ENCODE results near the gene SPDEF. TPM values are rescaled to one million over a fixed set of nuclear protein-coding genes. Genes with fewer than 3 reads are reported as not detected.
A peak's percentile ranks its signal among the peaks of the same experiment; 100 is the strongest.

The SPDEF gene
- polyA plus RNA-seq, 1 donor = 11.6 TPM

DNA sequence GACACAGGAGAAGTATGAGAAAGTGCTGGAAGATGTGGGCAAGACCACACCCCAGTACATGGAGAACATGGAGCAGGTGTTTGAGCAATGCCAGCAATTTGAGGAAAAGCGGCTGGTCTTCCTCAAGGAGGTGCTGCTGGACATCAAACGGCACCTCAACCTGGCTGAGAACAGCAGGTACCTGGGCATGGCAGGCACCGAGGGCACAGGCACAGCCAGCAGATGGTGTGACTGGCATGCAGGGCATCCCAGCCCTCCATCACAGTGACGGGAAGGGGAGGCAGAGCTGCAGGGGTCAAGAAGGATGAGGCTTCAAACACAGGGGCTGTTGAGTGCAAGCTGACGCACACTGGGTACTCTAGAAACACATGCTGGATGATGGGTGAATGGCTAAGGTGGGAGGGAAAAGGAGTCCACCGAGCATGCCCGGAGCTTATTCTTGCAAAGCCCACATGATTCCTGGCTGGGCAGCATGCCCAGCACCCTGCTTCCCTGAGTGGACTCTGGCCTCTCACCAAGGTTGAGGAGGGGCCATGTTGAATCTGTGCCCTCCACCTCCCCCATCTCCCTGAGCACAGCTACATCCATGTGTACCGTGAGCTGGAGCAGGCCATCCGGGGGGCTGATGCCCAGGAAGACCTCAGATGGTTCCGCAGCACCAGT is 26.3 kb downstream of the SPDEF start:
- Histone ChIP-seq H3K4me1 (ENCODE audit: control insufficient read depth, insufficient read depth, low read length) (peaks cover 7% of the 10 kb centered on the region), H3K27ac (ENCODE audit: low read length) (no peak overlapping the region), H3K9me3 (ENCODE audit: control insufficient read depth, low read depth, low read length) (no peaks in the 10 kb centered on the region), H3K27me3 (ENCODE audit: control insufficient read depth, insufficient read depth, low read length) (no peaks in the 10 kb centered on the region), H3K4me3 (ENCODE audit: low read length) (no peak overlapping the region), H3K36me3 (ENCODE audit: control insufficient read depth, insufficient read depth, low read length) (no peaks in the 10 kb centered on the region)
- DNase-seq = peak in 1 of 2 donors; percentile 17
- 100% methylated on average over 1 of the region's 10 CpGs for WGBS (ENCODE audit: insufficient coverage, low lambda C conversion rate)

DNA sequence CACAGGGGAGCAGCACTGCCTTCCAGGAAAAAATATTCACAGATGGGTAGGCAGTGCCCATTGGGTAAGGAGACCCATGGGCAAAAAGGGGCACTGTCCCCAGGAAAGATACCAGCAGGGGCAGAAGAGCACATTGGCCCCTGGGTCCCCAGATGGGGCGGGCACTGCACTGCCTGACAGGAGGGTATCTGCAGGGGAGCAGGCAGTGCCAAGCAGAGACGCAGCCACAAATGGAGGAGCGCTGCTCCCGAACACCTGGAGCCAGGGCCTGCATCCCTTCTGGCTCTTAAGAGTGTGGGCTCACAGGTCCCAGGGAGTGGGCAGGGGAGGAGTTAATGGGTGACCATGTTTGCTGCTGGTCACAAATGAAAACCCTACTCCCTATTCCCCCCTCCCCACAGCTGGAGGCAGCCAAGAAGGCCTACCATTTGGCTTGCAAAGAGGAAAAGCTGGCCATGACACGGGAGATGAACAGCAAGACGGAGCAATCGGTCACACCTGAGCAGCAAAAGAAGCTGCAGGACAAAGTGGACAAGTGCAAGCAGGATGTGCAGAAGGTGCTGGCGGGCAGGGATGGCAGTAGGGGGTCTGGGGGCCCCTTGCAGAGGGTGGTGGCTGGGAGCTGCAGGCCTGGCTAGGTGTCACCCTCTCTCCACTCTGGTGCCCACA is 27.0 kb downstream of the SPDEF start:
- no peak overlapping the region for H3K27ac ChIP-seq (ENCODE audit: low read length)
- no peaks in the 10 kb centered on the region for H3K27me3 ChIP-seq (ENCODE audit: control insufficient read depth, insufficient read depth, low read length)
- no peaks in the 10 kb centered on the region for H3K9me3 ChIP-seq (ENCODE audit: control insufficient read depth, low read depth, low read length)
- no peak overlapping the region for H3K4me3 ChIP-seq (ENCODE audit: low read length)
- H3K36me3 ChIP-seq (ENCODE audit: control insufficient read depth, insufficient read depth, low read length) = no peaks in the 10 kb centered on the region
- peaks cover 7% of the 10 kb centered on the region for H3K4me1 ChIP-seq (ENCODE audit: control insufficient read depth, insufficient read depth, low read length)
- WGBS (ENCODE audit: insufficient coverage, low lambda C conversion rate) = no CpG with 5 or more reads among the region's 8 CpGs
- no peak for DNase-seq

DNA sequence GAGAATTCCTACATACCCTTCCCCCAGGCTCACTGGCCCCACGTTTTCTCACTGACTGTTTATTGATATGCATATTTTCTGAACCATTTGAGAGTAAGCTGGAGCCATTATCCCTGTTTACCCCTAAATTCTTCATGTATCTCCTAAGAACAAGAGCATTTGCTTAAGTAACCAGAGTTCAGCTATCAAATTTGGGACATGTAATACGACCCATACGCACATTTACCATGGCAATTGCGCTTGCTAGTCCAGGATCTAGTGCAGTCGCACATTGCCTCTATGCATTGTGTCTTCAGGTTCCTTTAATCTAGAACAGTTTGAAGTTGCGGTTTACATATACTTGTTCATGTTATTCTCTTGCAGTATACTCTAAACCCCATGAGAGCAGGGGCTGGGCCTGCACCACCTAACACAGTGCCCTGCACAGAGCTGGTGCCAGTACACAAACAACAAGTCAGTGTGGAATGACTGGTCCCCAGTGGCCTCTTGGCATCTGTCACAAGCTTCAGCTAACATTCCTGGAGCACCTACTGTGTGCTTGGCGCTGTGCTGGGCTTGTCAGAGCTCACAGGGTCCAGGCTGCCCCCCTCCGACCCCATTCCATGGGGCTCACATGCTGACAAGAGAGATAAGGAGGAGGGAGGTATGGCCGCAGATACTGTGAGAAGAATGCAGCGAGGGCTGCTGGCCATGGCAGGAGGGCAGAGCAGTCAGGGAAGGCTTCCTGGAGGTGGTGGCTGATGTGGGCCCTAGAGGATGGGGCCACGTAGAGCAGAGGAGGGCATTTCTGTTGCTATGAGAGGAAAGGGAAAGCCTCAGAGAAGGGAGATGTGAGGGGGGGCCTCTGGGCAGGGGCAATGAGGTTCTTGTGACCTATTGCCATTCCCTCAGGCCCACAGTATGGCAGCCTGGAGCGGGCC is 28.1 kb downstream of the SPDEF start:
- H3K27me3 ChIP-seq (ENCODE audit: control insufficient read depth, insufficient read depth, low read length) = no peaks in the 10 kb centered on the region
- no peaks in the 10 kb centered on the region for H3K36me3 ChIP-seq (ENCODE audit: control insufficient read depth, insufficient read depth, low read length)
- 100% methylated on average over 1 of the region's 12 CpGs for WGBS (ENCODE audit: insufficient coverage, low lambda C conversion rate)
- H3K4me3 ChIP-seq (ENCODE audit: low read length) = no peak overlapping the region
- no peak for DNase-seq
- H3K9me3 ChIP-seq (ENCODE audit: control insufficient read depth, low read depth, low read length) = no peaks in the 10 kb centered on the region
- peaks cover 7% of the 10 kb centered on the region for H3K4me1 ChIP-seq (ENCODE audit: control insufficient read depth, insufficient read depth, low read length)
- no peak overlapping the region for H3K27ac ChIP-seq (ENCODE audit: low read length)

DNA sequence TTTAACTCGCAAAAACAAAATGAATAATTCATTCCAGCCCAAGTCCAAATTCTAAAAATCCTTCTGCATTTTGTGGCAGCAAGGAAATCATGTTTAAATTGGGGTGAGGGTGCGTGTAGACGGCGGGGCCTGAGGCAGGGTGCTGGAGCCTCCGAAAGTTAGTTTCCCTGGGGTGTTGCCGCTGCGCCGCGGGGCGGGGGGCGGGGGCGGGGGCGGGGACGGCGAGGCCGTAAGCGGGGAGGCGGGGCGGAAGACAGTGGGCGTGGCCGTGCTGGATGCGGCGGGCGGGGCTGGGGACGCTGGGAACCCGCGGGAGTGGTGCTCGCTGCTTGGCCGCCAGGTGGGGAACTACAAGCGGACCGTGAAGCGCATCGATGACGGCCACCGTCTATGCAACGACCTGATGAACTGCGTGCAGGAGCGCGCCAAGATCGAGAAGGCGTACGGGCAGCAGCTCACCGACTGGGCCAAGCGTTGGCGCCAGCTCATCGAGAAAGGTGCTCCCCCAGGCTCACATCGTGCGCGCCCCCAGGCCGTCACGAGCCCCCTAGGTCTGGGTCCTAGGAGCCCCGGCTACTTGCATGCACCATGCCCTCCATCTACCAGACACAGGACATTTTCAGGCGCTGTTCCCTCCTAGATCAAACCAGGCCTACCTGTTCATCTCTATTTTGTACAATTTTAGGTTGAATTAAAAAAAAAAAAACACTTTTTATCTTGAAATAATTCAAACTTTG is 29.0 kb downstream of the SPDEF start:
- no peaks in the 10 kb centered on the region for H3K36me3 ChIP-seq (ENCODE audit: control insufficient read depth, insufficient read depth, low read length)
- H3K4me3 ChIP-seq (ENCODE audit: low read length) = peak overlapping the region; percentile 29
- peaks cover 7% of the 10 kb centered on the region for H3K4me1 ChIP-seq (ENCODE audit: control insufficient read depth, insufficient read depth, low read length)
- H3K9me3 ChIP-seq (ENCODE audit: control insufficient read depth, low read depth, low read length) = no peaks in the 10 kb centered on the region
- no peak overlapping the region for H3K27ac ChIP-seq (ENCODE audit: low read length)
- no peaks in the 10 kb centered on the region for H3K27me3 ChIP-seq (ENCODE audit: control insufficient read depth, insufficient read depth, low read length)
- peak; percentile 86 to 88 for DNase-seq
- WGBS (ENCODE audit: insufficient coverage, low lambda C conversion rate) = 50% methylated on average over 1 of the region's 53 CpGs

DNA sequence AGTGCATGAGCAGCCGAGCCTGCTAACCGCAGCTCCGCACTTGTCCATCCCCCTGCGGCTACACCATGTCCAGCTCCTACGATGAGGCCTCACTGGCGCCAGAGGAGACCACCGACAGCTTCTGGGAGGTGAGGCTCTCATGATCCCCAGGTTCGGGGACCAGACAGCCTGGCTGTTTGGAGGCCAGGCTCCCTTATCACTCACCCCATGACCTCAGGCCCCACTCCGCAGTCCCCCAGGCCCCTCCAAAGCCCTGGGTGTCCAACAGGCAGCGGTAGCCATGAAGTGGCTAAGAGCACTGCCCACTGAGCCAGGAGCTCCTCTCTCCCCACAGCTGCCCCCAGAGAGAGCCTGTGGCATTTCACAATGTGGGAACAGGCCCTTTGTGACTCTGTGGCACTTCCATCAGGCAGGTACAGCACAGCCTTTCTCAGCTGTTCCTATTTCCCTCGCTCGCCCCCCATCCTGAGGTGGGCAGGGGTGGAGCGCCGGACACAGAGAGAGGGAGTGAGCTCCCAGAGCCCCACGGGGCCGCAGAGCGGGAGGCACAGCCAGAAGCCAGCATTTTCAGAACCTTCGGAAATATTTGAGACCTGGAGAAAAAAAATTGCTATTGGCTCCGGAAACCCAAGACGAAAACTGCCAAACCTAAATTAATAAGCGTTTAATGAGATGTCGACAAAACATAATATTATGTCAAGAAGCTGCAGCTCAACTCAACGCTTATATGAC is 29.7 kb downstream of the SPDEF start:
- H3K4me3 ChIP-seq (ENCODE audit: low read length) = peak overlapping the region; percentile 29
- no peak overlapping the region for H3K27ac ChIP-seq (ENCODE audit: low read length)

DNA sequence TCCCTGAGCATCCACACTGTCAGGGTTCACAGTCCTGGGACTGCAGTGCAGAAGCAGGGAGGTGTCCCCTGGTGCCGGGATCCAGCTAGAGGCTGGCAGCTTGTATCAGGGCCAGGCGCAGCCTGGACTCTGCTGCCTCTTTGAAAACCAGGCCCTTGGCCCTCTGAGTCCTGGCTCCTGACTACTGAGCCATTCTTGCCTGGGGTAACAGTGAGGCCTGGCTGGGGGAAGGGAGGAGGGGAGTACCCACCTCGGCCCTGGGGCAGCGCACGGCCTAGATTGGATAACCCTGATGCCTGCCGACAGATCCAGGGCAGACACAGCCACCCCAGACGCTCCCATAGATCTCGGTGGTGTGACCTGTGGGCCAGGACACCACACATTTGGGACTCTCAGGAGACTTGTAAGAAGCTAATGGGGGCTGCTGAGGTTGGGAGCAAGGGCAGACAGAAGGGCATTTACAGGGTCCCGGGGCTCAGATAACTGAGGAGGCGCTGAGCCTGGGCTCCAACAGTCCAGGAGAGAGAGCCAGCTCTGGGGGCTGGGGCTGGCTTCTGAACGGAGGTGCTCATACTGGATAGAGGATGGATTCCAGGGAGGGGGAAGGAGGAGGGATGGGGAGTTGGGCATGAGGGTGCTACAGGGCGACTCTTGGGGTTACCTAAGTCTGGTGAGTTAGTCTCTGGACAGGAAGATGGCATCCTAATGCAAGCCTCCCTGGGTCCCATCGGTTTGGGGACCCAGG is 30.5 kb downstream of the SPDEF start:
- Histone ChIP-seq H3K4me1 (ENCODE audit: control insufficient read depth, insufficient read depth, low read length) (peaks cover 7% of the 10 kb centered on the region), H3K27ac (ENCODE audit: low read length) (no peak overlapping the region), H3K36me3 (ENCODE audit: control insufficient read depth, insufficient read depth, low read length) (no peaks in the 10 kb centered on the region), H3K4me3 (ENCODE audit: low read length) (no peak overlapping the region), H3K27me3 (ENCODE audit: control insufficient read depth, insufficient read depth, low read length) (no peaks in the 10 kb centered on the region), H3K9me3 (ENCODE audit: control insufficient read depth, low read depth, low read length) (no peaks in the 10 kb centered on the region)
- no CpG with 5 or more reads among the region's 13 CpGs for WGBS (ENCODE audit: insufficient coverage, low lambda C conversion rate)
- DNase-seq = no peak

More for the DNA sequence above, 29.7 kb downstream of the SPDEF start:
- 62% methylated on average over 10 of the region's 23 CpGs for WGBS (ENCODE audit: insufficient coverage, low lambda C conversion rate)
- Histone ChIP-seq H3K4me1 (ENCODE audit: control insufficient read depth, insufficient read depth, low read length) (peaks cover 7% of the 10 kb centered on the region), H3K9me3 (ENCODE audit: control insufficient read depth, low read depth, low read length) (no peaks in the 10 kb centered on the region), H3K27me3 (ENCODE audit: control insufficient read depth, insufficient read depth, low read length) (no peaks in the 10 kb centered on the region), H3K36me3 (ENCODE audit: control insufficient read depth, insufficient read depth, low read length) (no peaks in the 10 kb centered on the region)
- DNase-seq = no peak

DNA sequence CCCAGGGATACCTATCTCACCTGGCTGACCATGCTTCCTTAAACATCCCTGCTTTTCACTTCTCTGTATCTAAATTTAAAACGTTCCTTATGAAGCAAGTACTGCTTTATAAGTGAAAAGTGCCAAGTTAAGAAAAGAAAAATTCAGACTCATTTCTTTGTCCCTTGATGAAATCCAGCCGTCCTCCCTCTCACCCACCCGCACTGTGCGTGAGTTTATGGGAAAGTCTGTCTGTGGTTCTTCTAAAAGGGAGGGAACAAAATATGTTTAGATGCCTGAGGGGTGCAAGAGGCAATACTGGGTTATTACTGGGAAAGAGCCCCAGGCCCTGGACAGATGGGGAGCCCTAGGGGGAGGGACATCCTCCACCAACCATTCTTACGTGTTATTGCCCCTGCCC is 31.2 kb downstream of the SPDEF start:
- Histone ChIP-seq H3K27me3 (ENCODE audit: control insufficient read depth, insufficient read depth, low read length) (no peaks in the 10 kb centered on the region), H3K4me1 (ENCODE audit: control insufficient read depth, insufficient read depth, low read length) (peaks cover 7% of the 10 kb centered on the region), H3K9me3 (ENCODE audit: control insufficient read depth, low read depth, low read length) (no peaks in the 10 kb centered on the region), H3K36me3 (ENCODE audit: control insufficient read depth, insufficient read depth, low read length) (no peaks in the 10 kb centered on the region), H3K27ac (ENCODE audit: low read length) (no peak overlapping the region), H3K4me3 (ENCODE audit: low read length) (no peak overlapping the region)
- no peak for DNase-seq
- WGBS (ENCODE audit: insufficient coverage, low lambda C conversion rate) = 59% methylated on average over 2 of the region's 5 CpGs

DNA sequence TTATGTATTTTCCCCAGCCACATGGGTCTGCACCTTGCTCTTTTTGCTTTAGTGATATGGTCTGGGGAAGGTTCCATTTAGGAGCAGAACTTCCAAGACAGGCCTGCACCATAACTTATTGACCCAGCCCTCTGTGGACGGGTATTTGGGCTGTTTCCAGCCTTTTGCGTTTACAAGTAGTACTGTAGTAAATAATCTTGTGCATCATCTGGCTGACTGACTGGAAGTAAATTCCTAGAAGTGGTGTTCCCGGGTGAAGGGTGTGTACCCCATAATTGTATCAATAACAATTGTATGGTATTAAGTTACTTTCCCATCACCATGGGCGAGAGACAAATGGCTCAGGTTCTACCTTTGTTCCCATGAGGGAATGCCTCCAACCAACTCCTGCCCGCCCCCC is 31.6 kb downstream of the SPDEF start:
- DNase-seq = no peak
- Histone ChIP-seq H3K4me1 (ENCODE audit: control insufficient read depth, insufficient read depth, low read length) (peaks cover 7% of the 10 kb centered on the region), H3K36me3 (ENCODE audit: control insufficient read depth, insufficient read depth, low read length) (no peaks in the 10 kb centered on the region), H3K9me3 (ENCODE audit: control insufficient read depth, low read depth, low read length) (no peaks in the 10 kb centered on the region), H3K4me3 (ENCODE audit: low read length) (no peak overlapping the region), H3K27ac (ENCODE audit: low read length) (no peak overlapping the region), H3K27me3 (ENCODE audit: control insufficient read depth, insufficient read depth, low read length) (no peaks in the 10 kb centered on the region)
- WGBS (ENCODE audit: insufficient coverage, low lambda C conversion rate) = no CpG with 5 or more reads among the region's 5 CpGs

DNA sequence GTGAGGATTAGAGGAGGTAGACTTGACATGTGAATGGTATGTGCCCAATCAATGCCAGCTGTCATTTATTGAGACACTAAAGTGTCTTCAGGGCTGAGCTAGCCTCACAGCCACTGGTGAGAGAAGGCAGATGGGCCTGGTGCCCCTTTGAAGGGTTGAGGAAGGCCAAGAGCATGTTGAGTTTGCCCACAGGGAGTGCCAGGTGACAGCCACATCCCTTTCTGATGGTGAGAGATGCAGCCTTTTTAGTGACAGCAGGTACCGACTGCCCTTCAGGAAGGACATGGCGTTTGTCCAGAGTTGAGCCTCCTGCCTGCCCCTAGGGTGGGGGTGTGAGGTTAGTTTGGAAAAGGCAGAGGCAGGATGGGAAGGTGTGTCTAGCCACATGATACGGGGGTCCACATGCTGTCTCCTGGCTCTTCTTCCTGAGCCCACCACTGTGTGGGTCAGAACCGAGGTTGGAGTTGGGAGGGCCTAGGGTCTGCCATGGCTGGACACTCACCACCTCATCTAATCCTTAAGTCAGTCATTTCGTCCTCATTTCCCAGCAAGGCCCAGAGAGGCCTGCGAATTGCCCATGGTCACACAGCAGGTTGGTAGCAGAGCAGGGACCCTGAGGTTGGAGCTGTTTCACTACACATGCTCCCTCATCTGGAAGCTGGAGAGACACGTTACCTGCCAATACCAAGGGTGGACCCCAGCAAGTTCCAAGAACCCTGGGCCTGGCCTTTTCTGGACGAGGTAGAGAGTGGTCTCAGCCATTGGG is 32.5 kb downstream of the SPDEF start:
- Histone ChIP-seq H3K4me3 (ENCODE audit: low read length) (no peak overlapping the region), H3K36me3 (ENCODE audit: control insufficient read depth, insufficient read depth, low read length) (no peaks in the 10 kb centered on the region), H3K27me3 (ENCODE audit: control insufficient read depth, insufficient read depth, low read length) (no peaks in the 10 kb centered on the region), H3K9me3 (ENCODE audit: control insufficient read depth, low read depth, low read length) (no peaks in the 10 kb centered on the region), H3K27ac (ENCODE audit: low read length) (no peak overlapping the region), H3K4me1 (ENCODE audit: control insufficient read depth, insufficient read depth, low read length) (peaks cover 7% of the 10 kb centered on the region)
- no peak for DNase-seq
- no CpG with 5 or more reads among the region's 8 CpGs for WGBS (ENCODE audit: insufficient coverage, low lambda C conversion rate)

Data from large intestine (tissue), 3 donors.